Measurements from ENCODE around the gene ITPRID1. TPM values are rescaled to one million over a fixed set of nuclear protein-coding genes. Genes with fewer than 3 reads are reported as not detected.

Gene ITPRID1
- total RNA-seq, 1 donor from 2014 or later = not detected

GRCh38 chr7:31487476-31487875, 26.4 kb upstream of the ITPRID1 start:
- no peak for TF ChIP-seq CTCF (IDR thresholded peaks at IDR 0.05; ENCODE audit: insufficient read depth, low read length, severe bottlenecking)
- H3K27me3 ChIP-seq (ENCODE audit: control insufficient read depth, insufficient read depth, low read length) = no peaks in the 10 kb centered on the region
- no peak overlapping the region for H3K4me3 ChIP-seq (ENCODE audit: low read depth, low read length)
- no peak for FAIRE-seq
- H3K36me3 ChIP-seq (ENCODE audit: control insufficient read depth, insufficient read depth, low read length) = no peaks in the 10 kb centered on the region
- DNase-seq (ENCODE audit: low read depth) = peak; percentile 50

- peak; percentile 74 for TF ChIP-seq CTCF (IDR thresholded peaks at IDR 0.05; ENCODE audit: insufficient read depth, low read length, severe bottlenecking)
- FAIRE-seq = no peak
- Histone ChIP-seq H3K4me3 (ENCODE audit: low read depth, low read length) (no peak overlapping the region), H3K27me3 (ENCODE audit: control insufficient read depth, insufficient read depth, low read length) (no peaks in the 10 kb centered on the region), H3K36me3 (ENCODE audit: control insufficient read depth, insufficient read depth, low read length) (no peaks in the 10 kb centered on the region)
- DNase-seq (ENCODE audit: low read depth) = peak; percentile 43
Measured at GRCh38 chr7:31488562-31489203, 25.2 kb upstream of the ITPRID1 start.

- Histone ChIP-seq H3K4me3 (ENCODE audit: low read depth, low read length) (no peak overlapping the region), H3K36me3 (ENCODE audit: control insufficient read depth, insufficient read depth, low read length) (no peaks in the 10 kb centered on the region), H3K27me3 (ENCODE audit: control insufficient read depth, insufficient read depth, low read length) (no peaks in the 10 kb centered on the region)
- no peak for DNase-seq (ENCODE audit: low read depth)
- no peak for FAIRE-seq
- no peak for TF ChIP-seq CTCF (IDR thresholded peaks at IDR 0.05; ENCODE audit: insufficient read depth, low read length, severe bottlenecking)
Measured at GRCh38 chr7:31490796-31491314, 23.0 kb upstream of the ITPRID1 start.

GRCh38 chr7:31492086-31492485, 21.8 kb upstream of the ITPRID1 start:
- TF ChIP-seq CTCF (IDR thresholded peaks at IDR 0.05; ENCODE audit: insufficient read depth, low read length, severe bottlenecking) = no peak

GRCh38 chr7:31493714-31494181, 20.1 kb upstream of the ITPRID1 start:
- no peak overlapping the region for H3K4me3 ChIP-seq (ENCODE audit: low read depth, low read length)
- H3K27me3 ChIP-seq (ENCODE audit: control insufficient read depth, insufficient read depth, low read length) = no peaks in the 10 kb centered on the region
- TF ChIP-seq CTCF (IDR thresholded peaks at IDR 0.05; ENCODE audit: insufficient read depth, low read length, severe bottlenecking) = no peak
- no peaks in the 10 kb centered on the region for H3K36me3 ChIP-seq (ENCODE audit: control insufficient read depth, insufficient read depth, low read length)
- FAIRE-seq (peak; percentile 91), DNase-seq (ENCODE audit: low read depth) (peak; percentile 99)

More at GRCh38 chr7:31492086-31492485, 21.8 kb upstream of the ITPRID1 start:
- H3K36me3 ChIP-seq (ENCODE audit: control insufficient read depth, insufficient read depth, low read length) = no peaks in the 10 kb centered on the region
- no peaks in the 10 kb centered on the region for H3K27me3 ChIP-seq (ENCODE audit: control insufficient read depth, insufficient read depth, low read length)
- no peak for FAIRE-seq
- no peak overlapping the region for H3K4me3 ChIP-seq (ENCODE audit: low read depth, low read length)
- no peak for DNase-seq (ENCODE audit: low read depth)

Measured in bronchial epithelial cell (primary cell).